ENCODE data around the gene SPATA31D4.

- TF ChIP-seq, protein P1, sequence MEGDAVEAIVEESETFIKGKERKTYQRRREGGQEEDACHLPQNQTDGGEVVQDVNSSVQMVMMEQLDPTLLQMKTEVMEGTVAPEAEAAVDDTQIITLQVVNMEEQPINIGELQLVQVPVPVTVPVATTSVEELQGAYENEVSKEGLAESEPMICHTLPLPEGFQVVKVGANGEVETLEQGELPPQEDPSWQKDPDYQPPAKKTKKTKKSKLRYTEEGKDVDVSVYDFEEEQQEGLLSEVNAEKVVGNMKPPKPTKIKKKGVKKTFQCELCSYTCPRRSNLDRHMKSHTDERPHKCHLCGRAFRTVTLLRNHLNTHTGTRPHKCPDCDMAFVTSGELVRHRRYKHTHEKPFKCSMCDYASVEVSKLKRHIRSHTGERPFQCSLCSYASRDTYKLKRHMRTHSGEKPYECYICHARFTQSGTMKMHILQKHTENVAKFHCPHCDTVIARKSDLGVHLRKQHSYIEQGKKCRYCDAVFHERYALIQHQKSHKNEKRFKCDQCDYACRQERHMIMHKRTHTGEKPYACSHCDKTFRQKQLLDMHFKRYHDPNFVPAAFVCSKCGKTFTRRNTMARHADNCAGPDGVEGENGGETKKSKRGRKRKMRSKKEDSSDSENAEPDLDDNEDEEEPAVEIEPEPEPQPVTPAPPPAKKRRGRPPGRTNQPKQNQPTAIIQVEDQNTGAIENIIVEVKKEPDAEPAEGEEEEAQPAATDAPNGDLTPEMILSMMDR (IDR thresholded peaks at IDR 0.05), result no peak
- TF ChIP-seq POLR2A (IDR thresholded peaks at IDR 0.05) (no peak), POLR2AphosphoS5 (IDR thresholded peaks at IDR 0.05) (no peak), EP300 (IDR thresholded peaks at IDR 0.05) (no peak)
These were observed 48.1 kb downstream of the SPATA31D4 start for GRCh38 chr9:81976351-81976750.

All from sigmoid colon (tissue), 4 donors.